ENCODE data around the gene PHKG1.
"Not testable (repeated sequence)": the region's sequence is repeated elsewhere in the genome, so short reads cannot be mapped to it uniquely, and the experiment has no call there.

The PHKG1 gene

DNA sequence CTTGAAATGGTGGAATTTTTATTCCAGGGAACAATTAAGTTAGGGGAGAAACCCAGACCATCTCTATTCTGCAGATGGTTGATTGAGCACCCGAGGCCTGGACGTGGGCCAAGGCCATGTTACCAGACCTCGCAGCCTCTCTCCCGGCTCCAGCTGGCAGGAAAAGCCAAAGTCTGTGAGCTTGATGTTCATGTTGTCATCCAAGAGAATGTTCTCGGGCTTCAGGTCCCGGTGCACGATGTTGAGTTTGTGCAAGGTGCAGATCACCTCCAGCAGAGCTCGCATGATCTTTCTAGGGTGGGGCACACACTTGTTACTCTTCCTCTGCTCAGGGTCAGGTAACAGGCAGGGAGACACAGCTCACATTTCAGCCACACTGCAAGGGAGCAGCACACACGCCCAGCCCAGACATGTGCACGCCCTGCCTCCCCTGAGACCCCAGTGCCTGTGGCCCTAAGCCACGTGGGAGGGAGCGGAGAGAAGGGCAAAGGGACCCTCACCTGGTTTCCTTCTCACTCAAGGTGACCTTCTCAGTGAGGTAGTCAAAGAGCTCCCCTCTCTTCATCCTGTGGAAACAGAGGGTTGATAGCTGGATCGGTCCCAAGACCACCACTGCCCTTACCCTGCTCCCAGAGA is 9.5 kb downstream of the PHKG1 start:
- DNase-seq (ENCODE audit: low read depth) = no peak

DNA sequence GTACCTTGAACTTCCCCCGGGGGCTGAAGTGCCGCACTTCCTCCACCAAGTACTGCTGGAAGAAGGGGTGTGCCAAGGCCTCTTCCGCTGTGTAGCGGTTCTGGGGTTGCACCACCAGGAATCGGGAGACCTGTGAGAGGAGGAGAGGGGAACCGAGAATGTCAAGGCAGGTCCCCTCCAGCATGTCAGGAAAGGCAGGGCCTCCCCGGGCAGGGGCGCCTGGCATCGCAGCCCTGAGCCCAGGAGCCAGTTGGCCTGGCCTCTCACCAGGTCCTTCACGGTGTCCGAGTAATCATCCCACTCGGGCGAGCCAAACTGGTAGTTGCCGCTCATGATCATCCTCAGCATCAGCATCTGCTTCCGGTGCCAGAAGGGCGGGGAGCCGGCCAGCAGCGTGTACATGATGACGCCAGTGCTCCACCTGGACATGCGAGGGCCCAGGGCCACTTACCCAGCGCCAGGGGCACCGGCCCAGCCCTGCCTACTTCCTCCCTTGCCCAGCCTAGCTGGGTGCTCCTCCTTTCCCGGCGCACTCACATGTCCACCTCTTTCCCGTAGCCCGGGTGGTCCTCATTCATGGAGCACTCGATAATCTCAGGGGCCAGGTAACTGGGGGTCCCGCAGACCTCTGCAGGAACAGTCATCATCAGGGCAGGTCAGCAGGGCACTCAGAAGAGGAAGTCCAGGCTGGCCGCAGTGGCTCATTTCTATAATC is 11.0 kb downstream of the PHKG1 start:
- DNase-seq (ENCODE audit: low read depth) = no peak

DNA sequence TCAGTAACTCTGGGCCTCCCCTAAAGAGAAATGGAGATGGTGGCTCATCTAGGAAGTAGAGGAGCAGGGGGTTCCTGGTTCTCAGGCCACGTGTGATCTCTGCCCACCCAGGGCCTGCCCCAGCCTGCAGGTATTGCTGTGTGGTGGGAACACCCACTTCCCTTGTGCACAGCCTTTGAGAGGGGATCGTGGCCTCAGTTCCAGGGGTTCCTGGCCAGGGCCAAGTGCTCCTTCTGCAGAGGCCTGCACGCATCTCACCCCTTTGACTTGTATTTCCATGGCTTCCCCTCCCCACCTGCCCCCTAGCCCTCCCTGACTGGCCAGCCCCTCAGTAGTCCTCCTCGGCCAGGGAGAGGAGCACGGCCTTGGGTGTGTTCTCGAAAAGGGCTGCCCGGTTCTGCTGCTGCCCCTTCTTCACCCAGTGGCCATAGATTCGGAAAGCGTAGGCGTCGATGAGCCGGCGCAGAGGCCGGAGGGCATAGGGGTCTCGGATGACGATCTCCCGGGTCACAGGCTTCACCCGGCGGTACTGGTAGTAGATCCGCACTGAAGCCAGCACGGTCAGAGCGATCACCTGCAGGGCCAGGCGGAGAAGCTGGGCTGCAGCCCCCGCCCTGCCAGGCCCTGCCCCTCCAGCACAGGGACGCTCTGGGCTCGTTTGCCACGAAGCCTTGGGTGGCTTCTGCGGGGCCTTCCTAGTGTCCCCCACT is 11.9 kb downstream of the PHKG1 start:
- not testable (repeated sequence) for DNase-seq (ENCODE audit: low read depth)

DNA sequence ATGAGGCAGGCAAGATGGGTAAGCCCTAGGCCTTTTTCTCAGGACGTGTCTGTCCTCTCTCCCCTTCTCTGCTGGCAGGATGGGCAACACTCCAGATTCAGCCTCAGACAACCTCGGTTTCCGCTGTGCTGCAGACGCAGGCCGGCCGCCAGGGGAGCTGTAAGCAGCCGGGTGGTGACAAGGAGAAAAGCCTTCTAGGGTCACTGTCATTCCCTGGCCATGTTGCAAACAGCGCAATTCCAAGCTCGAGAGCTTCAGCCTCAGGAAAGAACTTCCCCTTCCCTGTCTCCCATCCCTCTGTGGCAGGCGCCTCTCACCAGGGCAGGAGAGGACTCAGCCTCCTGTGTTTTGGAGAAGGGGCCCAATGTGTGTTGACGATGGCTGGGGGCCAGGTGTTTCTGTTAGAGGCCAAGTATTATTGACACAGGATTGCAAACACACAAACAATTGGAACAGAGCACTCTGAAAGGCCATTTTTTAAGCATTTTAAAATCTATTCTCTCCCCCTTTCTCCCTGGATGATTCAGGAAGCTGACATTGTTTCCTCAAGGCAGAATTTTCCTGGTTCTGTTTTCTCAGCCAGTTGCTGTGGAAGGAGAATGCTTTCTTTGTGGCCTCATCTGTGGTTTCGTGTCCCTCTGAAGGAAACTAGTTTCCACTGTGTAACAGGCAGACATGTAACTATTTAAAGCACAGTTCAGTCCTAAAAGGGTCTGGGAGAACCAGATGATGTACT is 13.1 kb downstream of the PHKG1 start:
- no peak for DNase-seq (ENCODE audit: low read depth)

DNA sequence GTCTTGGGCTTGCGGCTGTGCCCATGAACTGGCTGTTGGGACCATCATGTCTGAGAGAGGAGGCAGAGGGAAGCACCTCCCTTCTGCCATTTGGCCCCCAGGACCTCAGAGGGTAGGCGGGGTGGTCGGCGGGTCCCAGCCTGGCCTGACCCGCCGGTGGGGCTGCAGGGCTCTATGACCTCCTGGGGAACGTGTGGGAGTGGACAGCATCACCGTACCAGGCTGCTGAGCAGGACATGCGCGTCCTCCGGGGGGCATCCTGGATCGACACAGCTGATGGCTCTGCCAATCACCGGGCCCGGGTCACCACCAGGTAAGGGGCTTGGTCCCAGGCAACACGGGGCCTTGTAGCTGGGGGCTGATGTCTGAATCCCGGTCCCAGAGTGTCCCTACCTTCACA is 14.6 kb downstream of the PHKG1 start:
- no peak for DNase-seq (ENCODE audit: low read depth)

DNA sequence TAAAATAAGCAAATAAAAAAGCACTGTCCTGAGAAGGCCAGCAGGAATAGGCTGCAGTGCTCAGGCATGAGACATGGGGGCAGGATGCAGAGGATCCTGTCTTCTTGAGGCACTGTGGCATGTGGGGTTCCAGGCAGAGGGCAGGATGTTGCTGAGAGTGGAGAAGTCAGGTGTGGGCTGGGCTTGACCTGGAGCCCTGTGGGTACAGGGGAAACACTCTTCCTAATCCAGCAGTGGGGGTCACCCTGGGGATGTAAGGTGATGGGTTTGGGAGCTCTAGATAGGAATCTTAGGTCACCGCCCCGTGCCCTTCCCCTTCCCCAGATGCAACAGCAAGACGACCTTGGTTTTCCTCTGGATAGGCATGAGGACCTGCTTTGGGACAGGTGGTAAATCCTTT is 15.1 kb downstream of the PHKG1 start:
- DNase-seq (ENCODE audit: low read depth) = no peak

DNA sequence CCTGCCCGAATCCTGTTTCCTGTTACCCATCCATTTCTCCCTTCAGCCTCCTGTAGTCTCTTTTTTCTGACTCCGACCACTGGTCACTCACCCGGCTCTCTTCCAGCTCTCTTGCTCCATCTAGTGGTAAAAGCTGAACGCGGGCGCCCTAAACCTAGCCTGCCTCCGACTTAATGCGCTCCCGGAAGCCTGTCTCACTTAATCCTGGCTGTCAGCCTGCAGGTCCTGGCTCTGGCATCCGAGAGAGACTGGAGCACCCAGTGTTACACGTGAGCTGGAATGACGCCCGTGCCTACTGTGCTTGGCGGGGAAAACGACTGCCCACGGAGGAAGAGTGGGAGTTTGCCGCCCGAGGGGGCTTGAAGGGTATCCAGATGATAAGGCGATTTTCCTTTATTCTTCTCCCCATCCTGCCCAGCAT is 18.4 kb downstream of the PHKG1 start:
- peak; percentile 27 for DNase-seq (ENCODE audit: low read depth)

DNA sequence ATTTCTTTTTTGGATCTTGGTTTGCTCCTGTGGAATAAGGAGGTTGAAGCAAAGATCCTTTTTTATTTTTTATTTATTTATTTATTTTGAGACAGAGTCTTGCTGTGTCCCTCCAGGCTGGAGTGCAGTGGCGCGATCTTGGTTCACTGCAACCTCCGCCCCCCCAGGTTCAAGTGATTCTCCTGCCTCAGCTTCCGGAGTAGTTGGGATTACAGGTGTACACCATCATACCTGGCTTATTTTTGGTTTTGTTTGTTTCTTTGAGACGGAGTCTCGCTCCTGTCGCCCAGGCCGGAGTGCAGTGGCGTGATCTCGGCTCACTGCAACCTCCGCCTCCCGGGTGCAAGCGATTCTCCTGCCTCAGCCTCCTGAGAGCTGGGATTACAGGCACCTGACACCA is 26.4 kb downstream of the PHKG1 start:
- not testable (repeated sequence) for DNase-seq (ENCODE audit: low read depth)

DNA sequence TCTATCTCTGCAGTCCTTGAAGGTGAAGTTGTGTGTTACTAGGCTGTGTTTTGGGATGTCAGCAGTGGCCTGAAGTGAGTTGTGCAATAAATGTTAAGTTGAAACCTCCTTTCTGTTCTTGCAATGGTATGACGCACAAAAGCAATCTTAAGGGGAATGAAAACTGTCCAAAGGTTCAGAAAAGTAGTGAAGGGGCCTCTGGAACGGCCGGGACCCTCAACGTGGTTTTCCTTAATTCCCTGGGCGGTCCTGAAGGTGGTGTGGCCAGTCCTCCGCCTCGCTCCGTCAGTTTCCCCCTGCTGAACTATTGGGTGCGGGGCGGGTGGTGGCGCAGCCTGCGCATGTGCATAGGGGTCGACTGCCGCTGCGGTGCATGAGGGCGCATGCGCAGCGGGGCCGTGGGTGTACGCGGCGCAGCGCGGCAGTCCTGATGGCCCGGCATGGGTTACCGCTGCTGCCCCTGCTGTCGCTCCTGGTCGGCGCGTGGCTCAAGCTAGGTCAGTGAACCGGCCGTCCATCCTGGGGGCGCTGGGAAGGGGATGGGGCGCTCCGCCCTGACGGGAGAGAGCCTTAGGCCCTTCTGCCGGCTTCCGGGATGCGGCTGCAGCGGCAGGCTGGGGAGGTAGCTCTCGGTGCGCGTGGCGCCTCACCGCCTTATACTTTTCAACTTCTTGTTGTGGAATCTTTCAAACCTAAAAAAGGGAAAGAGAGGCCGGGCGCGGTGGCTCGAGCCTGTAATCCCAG is 28.7 kb downstream of the PHKG1 start, which contains the start of gene SUMF2:
SUMF2 (plus strand) TSS at position 405 of the 744 bp plus-strand sequence; CDS start at position 431, 26 bp downstream.
- peak; percentile 80 for DNase-seq (ENCODE audit: low read depth)

DNA sequence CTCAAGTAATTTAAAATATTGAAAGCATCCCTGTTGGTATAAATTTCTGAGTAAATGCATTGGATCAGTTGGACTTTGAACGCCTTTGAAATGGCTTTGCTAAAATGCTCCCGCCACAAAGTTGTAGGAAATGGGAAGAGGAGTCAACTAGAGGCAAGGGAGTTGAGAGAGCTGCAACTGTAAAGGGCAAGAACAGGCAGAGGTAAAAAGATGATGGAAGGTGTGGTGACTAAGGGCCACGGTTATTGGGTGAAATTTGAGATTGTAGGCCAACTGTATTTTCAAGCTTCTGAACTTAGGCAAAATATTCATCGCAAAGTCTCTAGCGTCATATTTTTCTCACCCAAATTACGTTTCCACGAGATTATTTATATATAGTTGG is 29.3 kb downstream of the PHKG1 start:
- no peak for DNase-seq (ENCODE audit: low read depth)

DNA sequence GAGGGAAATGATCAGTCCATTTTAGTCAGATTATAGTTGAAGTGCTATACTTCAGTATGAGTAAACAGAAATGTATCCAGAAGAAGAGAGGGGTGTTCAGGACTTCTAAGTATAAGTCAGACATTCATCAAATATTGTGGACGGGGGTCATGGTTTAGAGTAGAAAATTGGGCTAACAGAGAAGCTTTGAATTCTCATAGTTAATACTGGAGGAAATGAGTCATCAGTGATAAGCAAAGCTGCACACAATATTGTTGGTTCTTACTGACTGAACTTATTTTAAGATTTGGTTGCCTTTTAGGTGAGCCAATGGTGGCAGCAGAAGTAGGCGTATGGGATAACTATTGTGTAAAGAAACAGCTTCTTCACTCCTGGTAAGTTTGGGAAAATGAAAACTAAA is 30.4 kb downstream of the PHKG1 start:
- no peak for DNase-seq (ENCODE audit: low read depth)

DNA sequence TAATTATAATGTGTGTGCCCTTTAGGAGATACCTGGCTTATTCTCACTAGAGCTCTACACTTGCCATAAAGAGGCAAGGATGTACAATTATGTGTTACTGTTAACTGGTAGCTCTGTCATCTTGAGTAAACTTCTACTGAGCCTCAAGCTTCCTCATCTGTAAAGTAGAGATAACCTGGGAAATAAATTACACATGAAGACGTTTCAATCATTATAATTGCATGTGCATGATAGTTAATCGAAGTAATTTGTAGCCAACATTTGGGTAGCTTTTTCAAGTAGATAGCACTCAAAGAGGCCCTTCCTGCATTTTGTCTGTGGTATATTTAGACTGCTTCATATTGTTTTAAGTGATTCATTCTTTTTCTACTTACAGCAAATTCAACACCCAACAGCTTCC is 38.8 kb downstream of the PHKG1 start:
- no peak for DNase-seq (ENCODE audit: low read depth)

DNA sequence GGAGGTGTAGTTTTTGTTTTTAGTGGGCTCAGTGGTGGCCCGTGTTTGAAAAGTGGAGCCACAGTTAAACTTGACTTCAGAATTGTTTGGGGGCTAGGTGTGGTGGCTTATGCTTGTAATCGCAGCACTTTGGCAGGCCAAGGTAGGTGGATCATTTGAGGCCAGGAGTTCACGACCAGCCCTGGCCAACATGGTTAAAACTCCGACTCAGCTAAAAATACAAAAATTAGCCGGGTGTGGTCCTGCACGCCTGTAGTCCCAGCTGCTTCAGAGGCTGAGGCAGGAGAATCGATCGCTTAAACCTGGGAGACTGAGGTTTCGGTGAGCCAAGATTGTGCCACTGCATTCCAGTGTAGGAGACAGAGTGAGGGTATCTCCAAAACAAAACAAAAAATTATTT is 39.4 kb downstream of the PHKG1 start:
- no peak for DNase-seq (ENCODE audit: low read depth)

DNA sequence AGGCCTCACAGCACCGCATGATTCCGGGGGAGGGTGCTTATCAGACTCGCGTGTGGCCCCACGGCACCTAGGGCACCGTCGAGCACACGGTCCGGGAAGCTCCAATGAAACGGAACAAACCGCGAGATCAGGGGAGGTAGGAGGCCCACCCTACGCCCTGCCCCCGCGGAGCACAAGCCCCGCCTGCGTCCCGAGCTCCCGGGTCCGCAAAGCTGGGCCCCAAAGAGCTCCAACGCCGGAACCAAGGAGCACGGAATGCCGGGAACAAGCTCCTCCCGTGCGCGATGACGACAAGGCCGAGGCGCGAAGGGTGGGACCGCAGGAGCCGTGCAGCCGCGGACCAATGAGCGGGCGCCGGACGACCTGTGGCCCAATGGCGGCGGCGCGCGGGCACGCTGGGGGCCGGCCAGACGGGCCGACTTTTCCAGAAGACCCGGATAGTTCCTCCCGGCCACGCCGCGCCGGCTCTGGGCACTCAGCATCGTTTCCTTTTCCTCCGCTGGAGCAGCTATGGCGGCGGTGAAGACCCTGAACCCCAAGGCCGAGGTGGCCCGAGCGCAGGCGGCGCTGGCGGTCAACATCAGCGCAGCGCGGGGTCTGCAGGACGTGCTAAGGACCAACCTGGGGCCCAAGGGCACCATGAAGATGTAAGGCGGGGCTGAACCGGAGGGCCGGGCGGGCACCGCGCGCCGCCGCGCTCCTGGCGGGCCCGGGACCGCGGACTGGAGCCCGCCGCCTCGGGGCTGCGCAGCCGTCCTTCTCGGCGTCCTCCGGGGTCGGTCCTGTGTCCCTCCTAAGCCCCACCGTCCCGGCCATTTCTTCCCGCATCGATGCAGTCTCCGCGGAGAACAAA is 41.2 kb downstream of the PHKG1 start, which contains the start of the genes CCT6A and PSPH:
CCT6A (plus strand) TSS at position 427 of the 853 bp plus-strand sequence; CDS start at position 511, 84 bp downstream.
PSPH (minus strand) TSS at position 106 of the 853 bp plus-strand sequence. CDS start 30,232 bp downstream, outside the sequence.
- DNase-seq (ENCODE audit: low read depth) = peak; percentile 73

DNA sequence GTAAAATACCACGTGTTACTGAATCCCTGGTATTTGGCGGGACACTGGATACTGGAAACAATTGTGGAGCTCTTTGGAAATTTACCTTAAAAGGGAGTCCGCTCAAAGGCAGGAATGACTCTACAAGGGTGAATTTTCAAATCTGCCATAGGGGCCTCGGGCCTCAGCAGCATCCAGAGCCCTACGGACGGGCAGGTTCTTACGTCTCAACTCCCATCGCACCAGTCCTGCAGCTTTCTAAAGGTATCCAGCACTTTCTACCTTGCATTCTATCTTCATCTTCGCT is 41.8 kb downstream of the PHKG1 start:
- no peak for DNase-seq (ENCODE audit: low read depth)

DNA sequence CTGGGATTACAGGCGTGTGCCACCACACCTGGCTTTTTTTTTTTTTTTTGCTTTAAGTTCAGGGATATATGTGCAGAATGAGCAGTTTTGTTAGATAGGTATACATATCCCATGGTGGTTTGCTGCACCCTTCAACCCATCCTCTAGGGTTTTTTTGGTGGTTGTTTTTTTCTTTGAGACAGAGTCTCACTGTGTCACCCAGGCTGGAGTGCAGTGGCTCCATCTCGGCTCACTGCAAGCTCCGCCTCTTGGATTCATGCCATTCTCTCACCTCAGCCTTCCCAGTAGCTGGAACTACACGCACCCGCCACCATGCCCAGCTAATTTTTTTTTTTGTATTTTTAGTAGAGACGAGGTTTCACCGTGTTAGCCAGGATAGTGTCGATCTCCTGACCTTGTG is 44.0 kb downstream of the PHKG1 start:
- not testable (repeated sequence) for DNase-seq (ENCODE audit: low read depth)

DNA sequence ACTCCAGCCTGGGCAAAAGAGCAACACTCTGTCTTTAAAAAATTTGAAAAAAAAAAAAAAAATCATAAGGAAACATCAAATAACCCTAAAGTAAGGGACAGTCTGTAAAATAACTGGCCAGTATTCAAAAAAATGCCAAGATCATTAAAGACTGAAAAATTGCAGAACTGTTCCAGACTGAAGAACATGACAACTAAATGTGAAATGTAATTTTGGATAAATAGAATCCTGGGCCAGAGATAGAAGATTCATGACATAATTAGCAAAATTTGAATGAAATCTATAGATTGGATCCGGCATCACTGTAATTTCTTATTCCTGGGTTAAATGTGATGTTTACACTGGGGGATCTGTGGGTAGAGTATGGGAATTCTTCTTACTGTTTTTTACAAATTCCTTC is 44.5 kb downstream of the PHKG1 start:
- DNase-seq (ENCODE audit: low read depth) = no peak

DNA sequence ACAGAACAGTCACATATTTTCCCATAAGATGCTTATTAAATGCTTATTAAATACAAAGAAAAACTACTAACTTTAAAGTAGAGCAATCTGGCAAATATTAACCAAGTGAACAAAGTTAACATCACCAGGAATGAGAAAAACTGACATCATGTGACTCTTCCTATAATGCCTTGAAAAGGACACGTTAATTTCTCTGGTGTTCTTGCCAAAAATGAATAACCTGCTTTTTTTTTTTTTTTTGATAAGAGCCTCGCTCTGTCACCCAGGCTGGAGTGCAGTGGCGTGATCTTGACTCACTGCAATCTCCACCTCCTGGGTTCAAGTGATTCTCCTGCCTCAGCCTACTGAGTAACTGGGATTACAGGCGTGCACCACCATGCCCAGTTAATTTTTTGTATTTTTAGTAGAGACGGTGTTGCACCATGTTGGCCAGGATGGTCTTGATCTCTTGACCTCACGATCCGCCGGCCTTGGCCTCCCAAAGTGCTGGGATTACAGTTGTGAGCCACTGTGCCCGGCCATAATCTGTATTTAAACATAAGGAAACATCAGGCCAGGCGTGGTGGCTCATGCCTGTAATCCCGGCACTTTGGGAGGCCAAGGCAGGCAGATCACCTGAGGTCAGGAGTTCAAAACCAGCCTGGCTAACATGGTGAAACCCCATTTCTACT is 45.2 kb downstream of the PHKG1 start:
- DNase-seq (ENCODE audit: low read depth) = not testable (repeated sequence)

DNA sequence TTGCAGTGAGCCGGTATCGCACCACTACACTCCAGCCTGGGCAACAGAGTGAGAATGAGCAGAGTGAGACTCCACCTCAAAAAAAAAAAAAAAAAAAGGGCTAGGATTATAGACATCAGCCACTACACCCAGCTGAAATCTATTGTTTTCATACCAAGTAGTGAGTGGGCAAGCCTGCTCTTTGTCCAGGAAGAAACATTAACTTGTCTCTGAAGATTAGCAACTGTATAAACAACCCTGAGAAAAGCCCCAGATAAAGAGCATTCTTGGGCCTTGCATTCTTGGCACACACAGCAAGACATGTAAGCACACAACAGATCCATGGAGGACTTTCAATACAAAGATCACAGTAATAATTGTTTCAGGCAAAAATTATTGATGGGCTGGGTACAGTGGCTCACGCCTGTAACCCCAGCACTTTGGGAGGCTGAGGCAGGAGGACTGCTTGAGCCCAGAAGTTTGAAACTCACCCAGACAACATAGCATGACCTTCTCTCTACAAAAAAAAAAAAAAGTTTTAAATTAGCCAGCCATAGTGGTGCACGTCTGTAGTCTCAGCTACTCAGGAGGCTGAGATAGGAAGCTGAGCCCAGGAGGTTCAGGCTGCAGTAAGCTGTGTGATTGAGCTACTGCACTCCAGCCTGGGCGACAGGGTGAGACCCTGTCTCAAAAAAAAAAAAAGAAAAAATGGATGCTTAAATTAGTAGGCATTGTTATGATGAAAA is 45.9 kb downstream of the PHKG1 start:
- DNase-seq (ENCODE audit: low read depth) = no peak

Measured in stimulated activated CD8-positive, alpha-beta memory T cell treated with anti-CD3 and anti-CD28 coated beads, Interleukin-15, amount 100 ng/mL, for 1 hour (primary cell).